ENCODE results near the gene PTAFR. TPM values are rescaled to one million over a fixed set of nuclear protein-coding genes. Genes with fewer than 3 reads are reported as not detected.

PTAFR gene
- total RNA-seq, 6 donors from 2014 or later: 10.5 to 42.3 (median 22.0) TPM

GRCh38 chr1:28112388-28113241 lies 63.9 kb downstream of the PTAFR start:
- TF ChIP-seq POLR2A (IDR thresholded peaks at IDR 0.05): peak in 1 of 4 donors; percentile 64
- TF ChIP-seq CTCF (IDR thresholded peaks at IDR 0.05): peak in 1 of 6 experiments; percentile 5
- peak; percentile 64 to 80 for TF ChIP-seq POLR2AphosphoS5 (IDR thresholded peaks at IDR 0.05)
- no peak for TF ChIP-seq EP300 (IDR thresholded peaks at IDR 0.05)
- Histone ChIP-seq H3K4me1 (peaks cover 0 to 9% (median 2%) of the 10 kb centered on the region in 4 donors), H3K4me3 (no peak overlapping the region), H3K9me3 (no peaks in the 10 kb centered on the region), H3K27me3 (no peaks in the 10 kb centered on the region), H3K36me3 (no peaks in the 10 kb centered on the region), H3K27ac (peak overlapping the region; percentile 15 to 64 (median 46))
- peak; percentile 49 to 87 for ATAC-seq (ENCODE audit: low FRiP score in 2 of 2)
- peak in 1 of 2 donors; percentile 79 for DNase-seq
- 61 to 78% methylated on average over 5 of the region's 5 CpGs for WGBS, 2 donors

GRCh38 chr1:28111157-28111556 lies 65.3 kb downstream of the PTAFR start:
- H3K27ac ChIP-seq: peak overlapping the region; percentile 32 to 73 (median 58)

GRCh38 chr1:28110555-28110954 lies 65.9 kb downstream of the PTAFR start:
- ATAC-seq (ENCODE audit: low FRiP score in 2 of 2): no peak

More at GRCh38 chr1:28111157-28111556, 65.3 kb downstream of the PTAFR start:
- no peaks in the 10 kb centered on the region for H3K36me3 ChIP-seq
- H3K4me3 ChIP-seq: no peak overlapping the region
- no peaks in the 10 kb centered on the region for H3K27me3 ChIP-seq
- TF ChIP-seq POLR2AphosphoS5 (IDR thresholded peaks at IDR 0.05) (no peak), CTCF (IDR thresholded peaks at IDR 0.05) (no peak), POLR2A (IDR thresholded peaks at IDR 0.05) (no peak), EP300 (IDR thresholded peaks at IDR 0.05) (no peak)
- 76 to 85% methylated on average over 2 of the region's 2 CpGs for WGBS, 2 donors
- peaks cover 0 to 9% (median 2%) of the 10 kb centered on the region in 4 donors for H3K4me1 ChIP-seq
- DNase-seq (peak in 1 of 2 donors; percentile 68), ATAC-seq (ENCODE audit: low FRiP score in 2 of 2) (peak; percentile 65 to 75)
- no peaks in the 10 kb centered on the region for H3K9me3 ChIP-seq

GRCh38 chr1:28109639-28110038 lies 66.9 kb downstream of the PTAFR start:
- 93 to 100% methylated on average over 3 of the region's 3 CpGs for WGBS, 2 donors
- Histone ChIP-seq H3K27ac (no peak overlapping the region), H3K4me1 (peaks cover 0 to 4% (median 2%) of the 10 kb centered on the region in 4 donors), H3K9me3 (no peaks in the 10 kb centered on the region), H3K27me3 (no peaks in the 10 kb centered on the region), H3K4me3 (no peak overlapping the region), H3K36me3 (no peaks in the 10 kb centered on the region)
- DNase-seq: no peak
- TF ChIP-seq CTCF (IDR thresholded peaks at IDR 0.05) (no peak), POLR2A (IDR thresholded peaks at IDR 0.05) (no peak), EP300 (IDR thresholded peaks at IDR 0.05) (no peak), POLR2AphosphoS5 (IDR thresholded peaks at IDR 0.05) (no peak)
- no peak for ATAC-seq (ENCODE audit: low FRiP score in 2 of 2)

More at GRCh38 chr1:28110555-28110954, 65.9 kb downstream of the PTAFR start:
- DNase-seq: no peak
- WGBS, 2 donors: 61 to 73% methylated on average over 1 of the region's 1 CpG
- TF ChIP-seq CTCF (IDR thresholded peaks at IDR 0.05) (no peak), POLR2AphosphoS5 (IDR thresholded peaks at IDR 0.05) (no peak), EP300 (IDR thresholded peaks at IDR 0.05) (no peak)
- Histone ChIP-seq H3K4me3 (no peak overlapping the region), H3K27me3 (no peaks in the 10 kb centered on the region), H3K4me1 (peaks cover 0 to 9% (median 2%) of the 10 kb centered on the region in 4 donors), H3K27ac (peak overlapping the region; percentile 20 to 73 (median 50)), H3K36me3 (no peaks in the 10 kb centered on the region), H3K9me3 (no peaks in the 10 kb centered on the region)

Data from upper lobe of left lung (tissue), 6 donors.